ENCODE measurements around the gene TMEFF1.

TMEFF1 gene

GRCh38 chr9:100578610-100579009 lies 105.7 kb downstream of the TMEFF1 start:
- H3K27ac ChIP-seq, result no peak overlapping the region
- TF ChIP-seq ZFX (IDR thresholded peaks at IDR 0.05), result no peak
- TF ChIP-seq CTCF (conservative IDR thresholded peaks at IDR 0.05), result no peak

GRCh38 chr9:100579665-100580064 lies 106.7 kb downstream of the TMEFF1 start:
- TF ChIP-seq CTCF (conservative IDR thresholded peaks at IDR 0.05) (no peak), ZFX (IDR thresholded peaks at IDR 0.05) (no peak)
- H3K27ac ChIP-seq, result no peak overlapping the region

- H3K27ac ChIP-seq, result no peak overlapping the region
- no peak for TF ChIP-seq CTCF (conservative IDR thresholded peaks at IDR 0.05)
- TF ChIP-seq ZFX (IDR thresholded peaks at IDR 0.05), result no peak
Observed at GRCh38 chr9:100580257-100580656, 107.3 kb downstream of the TMEFF1 start.

- TF ChIP-seq CTCF (conservative IDR thresholded peaks at IDR 0.05), result no peak
- no peak for TF ChIP-seq ZFX (IDR thresholded peaks at IDR 0.05)
- no peak overlapping the region for H3K27ac ChIP-seq
Observed at GRCh38 chr9:100581081-100581480, 108.1 kb downstream of the TMEFF1 start.

- no peak overlapping the region for H3K27ac ChIP-seq
- TF ChIP-seq ZFX (IDR thresholded peaks at IDR 0.05), result no peak
- no peak for TF ChIP-seq CTCF (conservative IDR thresholded peaks at IDR 0.05)
Observed at GRCh38 chr9:100581661-100582060, 108.7 kb downstream of the TMEFF1 start.

GRCh38 chr9:100583014-100583802 lies 110.3 kb downstream of the TMEFF1 start:
- no peak overlapping the region for H3K27ac ChIP-seq
- TF ChIP-seq CTCF (conservative IDR thresholded peaks at IDR 0.05), result no peak
- TF ChIP-seq ZFX (IDR thresholded peaks at IDR 0.05), result no peak

- TF ChIP-seq ZFX (IDR thresholded peaks at IDR 0.05), result no peak
- no peak for TF ChIP-seq CTCF (conservative IDR thresholded peaks at IDR 0.05)
- H3K27ac ChIP-seq, result no peak overlapping the region
Observed at GRCh38 chr9:100584951-100585350, 112.0 kb downstream of the TMEFF1 start.

Data from C4-2B (cell line).